GM12875 (cell line): ENCODE data around the gene KCNMA1.

Experiments used
- H3K4me3 ChIP-seq: one replicate; pipeline ENCODE4 v1.5.1; 2011; ENCODE audit warnings: low read depth, low read length, control low read depth
- CTCF ChIP-seq: IDR thresholded peaks from 2 replicates; pipeline ENCODE4 v1.5.1; 2011; ENCODE audit warnings: low read depth, mild to moderate bottlenecking, control low read depth, inconsistent platforms, low read length, moderate library complexity, borderline replicate concordance; ENCODE audit not compliant: insufficient read depth

Gene KCNMA1

GRCh38 chr10:76880931-76881330 is 756.7 kb downstream of the KCNMA1 start:
- TF ChIP-seq CTCF = no peak
- H3K4me3 ChIP-seq = no peak overlapping the region

- no peak overlapping the region for H3K4me3 ChIP-seq
- TF ChIP-seq CTCF = no peak
These were observed 758.3 kb downstream of the KCNMA1 start for GRCh38 chr10:76879116-76879913.

- no peak for TF ChIP-seq CTCF
- H3K4me3 ChIP-seq = no peak overlapping the region
These were observed 759.1 kb downstream of the KCNMA1 start for GRCh38 chr10:76878514-76878913.

- TF ChIP-seq CTCF = no peak
- H3K4me3 ChIP-seq = no peak overlapping the region
These were observed 762.7 kb downstream of the KCNMA1 start for GRCh38 chr10:76874896-76875295.

GRCh38 chr10:76874176-76874575 is 763.4 kb downstream of the KCNMA1 start:
- no peak for TF ChIP-seq CTCF
- H3K4me3 ChIP-seq = no peak overlapping the region

GRCh38 chr10:76871697-76872295 is 765.8 kb downstream of the KCNMA1 start:
- H3K4me3 ChIP-seq = no peak overlapping the region
- TF ChIP-seq CTCF = no peak

GRCh38 chr10:76869931-76870330 is 767.7 kb downstream of the KCNMA1 start:
- TF ChIP-seq CTCF = no peak

More at GRCh38 chr10:76869931-76870330, 767.7 kb downstream of the KCNMA1 start:
- no peak overlapping the region for H3K4me3 ChIP-seq
